Measurements from ENCODE around the gene STH. TPM values are rescaled to one million over a fixed set of nuclear protein-coding genes. Genes with fewer than 3 reads are reported as not detected.

STH gene
- total RNA-seq, 2 donors from 2014 or later: not detected

- no peaks in the 10 kb centered on the region for H3K27me3 ChIP-seq (ENCODE audit: control insufficient read depth, insufficient read depth, low read length, poor library complexity, severe bottlenecking)
- no peak overlapping the region for H3K4me3 ChIP-seq (ENCODE audit: low read length)
- TF ChIP-seq, protein P1, sequence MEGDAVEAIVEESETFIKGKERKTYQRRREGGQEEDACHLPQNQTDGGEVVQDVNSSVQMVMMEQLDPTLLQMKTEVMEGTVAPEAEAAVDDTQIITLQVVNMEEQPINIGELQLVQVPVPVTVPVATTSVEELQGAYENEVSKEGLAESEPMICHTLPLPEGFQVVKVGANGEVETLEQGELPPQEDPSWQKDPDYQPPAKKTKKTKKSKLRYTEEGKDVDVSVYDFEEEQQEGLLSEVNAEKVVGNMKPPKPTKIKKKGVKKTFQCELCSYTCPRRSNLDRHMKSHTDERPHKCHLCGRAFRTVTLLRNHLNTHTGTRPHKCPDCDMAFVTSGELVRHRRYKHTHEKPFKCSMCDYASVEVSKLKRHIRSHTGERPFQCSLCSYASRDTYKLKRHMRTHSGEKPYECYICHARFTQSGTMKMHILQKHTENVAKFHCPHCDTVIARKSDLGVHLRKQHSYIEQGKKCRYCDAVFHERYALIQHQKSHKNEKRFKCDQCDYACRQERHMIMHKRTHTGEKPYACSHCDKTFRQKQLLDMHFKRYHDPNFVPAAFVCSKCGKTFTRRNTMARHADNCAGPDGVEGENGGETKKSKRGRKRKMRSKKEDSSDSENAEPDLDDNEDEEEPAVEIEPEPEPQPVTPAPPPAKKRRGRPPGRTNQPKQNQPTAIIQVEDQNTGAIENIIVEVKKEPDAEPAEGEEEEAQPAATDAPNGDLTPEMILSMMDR (conservative IDR thresholded peaks at IDR 0.05): no peak
- H3K36me3 ChIP-seq (ENCODE audit: control insufficient read depth, insufficient read depth, low read length): peaks cover 95% of the 10 kb centered on the region
- H3K9me3 ChIP-seq (ENCODE audit: control insufficient read depth, low read length): no peaks in the 10 kb centered on the region
- no peaks in the 10 kb centered on the region for H3K27me3 Mint-ChIP-seq (ENCODE audit: insufficient read depth)
- H3K9me3 Mint-ChIP-seq: no peaks in the 10 kb centered on the region
- H3K4me3 Mint-ChIP-seq: no peak overlapping the region
- no peak overlapping the region for H3K27ac Mint-ChIP-seq
- H3K27ac ChIP-seq (ENCODE audit: low read depth, low read length): no peak overlapping the region
- 96 to 100% methylated on average over 2 to 3 of the region's 3 CpGs for WGBS, 2 experiments (ENCODE audit: insufficient coverage in 1 of 2, insufficient read length in 1 of 2)
- peaks cover 84% of the 10 kb centered on the region for H3K36me3 Mint-ChIP-seq (ENCODE audit: low read depth)
- H3K4me1 ChIP-seq (ENCODE audit: control insufficient read depth, insufficient read depth, low read length): no peaks in the 10 kb centered on the region
- no peak for DNase-seq
- peaks cover 13% of the 10 kb centered on the region for H3K4me1 Mint-ChIP-seq
- no peak overlapping the region for H3K9ac ChIP-seq (ENCODE audit: extremely low read depth, low read length, poor library complexity, severe bottlenecking)
Observed at GRCh38 chr17:46033392-46033791, 34.3 kb downstream of the STH start.

- no peak overlapping the region for H3K4me3 Mint-ChIP-seq
- WGBS, 2 experiments (ENCODE audit: insufficient coverage in 1 of 2, insufficient read length in 1 of 2): 94 to 96% methylated on average over 3 of the region's 3 CpGs
Observed at GRCh38 chr17:46035112-46035818, 36.2 kb downstream of the STH start.

DNA sequence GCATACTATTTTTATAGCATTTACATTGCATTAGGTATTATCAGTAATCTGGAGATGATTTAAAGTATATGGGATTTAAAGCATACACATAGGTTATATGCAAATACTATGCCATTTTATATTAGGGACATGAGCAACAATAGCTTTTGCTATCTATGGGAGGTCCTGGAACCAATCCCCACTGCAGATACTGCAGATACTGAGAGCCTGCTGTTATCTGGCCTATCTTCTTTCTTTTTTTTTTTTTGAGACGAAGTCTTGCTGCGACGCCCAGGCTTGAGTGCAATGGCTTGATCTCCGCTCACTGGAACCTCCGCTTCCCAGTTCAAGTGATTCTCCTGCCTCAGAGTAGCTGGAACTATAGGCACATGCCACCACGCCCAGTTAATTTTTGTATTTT lies 37.4 kb downstream of the STH start:
- peaks cover 99% of the 10 kb centered on the region for H3K36me3 ChIP-seq (ENCODE audit: control insufficient read depth, insufficient read depth, low read length)

More at GRCh38 chr17:46035112-46035818, 36.2 kb downstream of the STH start:
- no peaks in the 10 kb centered on the region for H3K27me3 Mint-ChIP-seq (ENCODE audit: insufficient read depth)
- Histone ChIP-seq H3K9ac (ENCODE audit: extremely low read depth, low read length, poor library complexity, severe bottlenecking) (no peak overlapping the region), H3K27ac (ENCODE audit: low read depth, low read length) (no peak overlapping the region), H3K27me3 (ENCODE audit: control insufficient read depth, insufficient read depth, low read length, poor library complexity, severe bottlenecking) (no peaks in the 10 kb centered on the region), H3K4me3 (ENCODE audit: low read length) (no peak overlapping the region), H3K4me1 (ENCODE audit: control insufficient read depth, insufficient read depth, low read length) (no peaks in the 10 kb centered on the region), H3K9me3 (ENCODE audit: control insufficient read depth, low read length) (no peaks in the 10 kb centered on the region), H3K36me3 (ENCODE audit: control insufficient read depth, insufficient read depth, low read length) (peaks cover 98% of the 10 kb centered on the region)
- TF ChIP-seq, protein P1 (conservative IDR thresholded peaks at IDR 0.05): no peak
- no peaks in the 10 kb centered on the region for H3K9me3 Mint-ChIP-seq
- H3K36me3 Mint-ChIP-seq (ENCODE audit: low read depth): peaks cover 92% of the 10 kb centered on the region
- H3K27ac Mint-ChIP-seq: no peak overlapping the region
- no peak for DNase-seq
- H3K4me1 Mint-ChIP-seq: no peaks in the 10 kb centered on the region

More for the DNA sequence above, 37.4 kb downstream of the STH start:
- no peak overlapping the region for H3K27ac ChIP-seq (ENCODE audit: low read depth, low read length)
- H3K27ac Mint-ChIP-seq: no peak overlapping the region
- WGBS, 2 experiments (ENCODE audit: insufficient coverage in 1 of 2, insufficient read length in 1 of 2): 94 to 95% methylated on average over 4 to 6 of the region's 6 CpGs
- no peak for DNase-seq
- H3K27me3 ChIP-seq (ENCODE audit: control insufficient read depth, insufficient read depth, low read length, poor library complexity, severe bottlenecking): no peaks in the 10 kb centered on the region
- no peak overlapping the region for H3K4me3 Mint-ChIP-seq
- H3K9me3 Mint-ChIP-seq: no peaks in the 10 kb centered on the region
- peaks cover 88% of the 10 kb centered on the region for H3K36me3 Mint-ChIP-seq (ENCODE audit: low read depth)
- H3K4me1 ChIP-seq (ENCODE audit: control insufficient read depth, insufficient read depth, low read length): no peaks in the 10 kb centered on the region
- H3K27me3 Mint-ChIP-seq (ENCODE audit: insufficient read depth): no peaks in the 10 kb centered on the region
- no peaks in the 10 kb centered on the region for H3K4me1 Mint-ChIP-seq
- H3K9ac ChIP-seq (ENCODE audit: extremely low read depth, low read length, poor library complexity, severe bottlenecking): no peak overlapping the region
- TF ChIP-seq, protein P1 (conservative IDR thresholded peaks at IDR 0.05): no peak
- H3K9me3 ChIP-seq (ENCODE audit: control insufficient read depth, low read length): no peaks in the 10 kb centered on the region
- no peak overlapping the region for H3K4me3 ChIP-seq (ENCODE audit: low read length)

Measured in endodermal cell (in vitro differentiated cells).